IPS-18c (cell line): ENCODE data around the gene SACM1L.

Source experiments
- H3K4me3 ChIP-seq: 2 replicates; pipeline ENCODE4 v1.7.0; 2013; ENCODE audit warnings: low read depth, mild to moderate bottlenecking, low read length, moderate library complexity; ENCODE audit not compliant: insufficient read depth
- H3K9me3 ChIP-seq: one replicate; pipeline ENCODE4 v1.6.1; 2013; ENCODE audit warnings: mild to moderate bottlenecking, low read length, moderate library complexity; ENCODE audit not compliant: control insufficient read depth, insufficient read depth

The SACM1L gene

GRCh38 chr3:45771831-45772230, 82.6 kb downstream of the SACM1L start:
- H3K9me3 ChIP-seq = no peaks in the 10 kb centered on the region
- no peak overlapping the region for H3K4me3 ChIP-seq

GRCh38 chr3:45772341-45773035, 83.3 kb downstream of the SACM1L start:
- Histone ChIP-seq H3K9me3 (no peaks in the 10 kb centered on the region), H3K4me3 (no peak overlapping the region)

DNA sequence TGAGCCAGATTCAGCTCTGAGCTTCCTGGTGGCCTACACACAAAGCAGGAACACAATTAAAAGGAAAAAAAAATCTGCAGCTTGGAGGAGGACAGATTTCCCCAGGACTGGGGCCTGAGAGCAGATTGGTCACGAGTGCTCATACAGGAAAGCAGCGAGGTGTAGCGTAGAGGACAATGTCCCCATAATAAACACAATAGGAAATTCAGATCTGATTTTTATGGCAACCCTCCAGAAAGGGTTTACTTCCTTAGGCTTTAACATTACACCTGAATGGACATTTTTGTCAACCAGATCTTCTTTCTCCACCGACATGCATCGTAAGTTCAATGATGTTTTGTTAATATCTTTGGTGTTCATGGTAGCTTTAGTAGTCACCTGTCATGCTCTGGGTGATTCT, 83.9 kb downstream of the SACM1L start:
- Histone ChIP-seq H3K4me3 (no peak overlapping the region), H3K9me3 (no peaks in the 10 kb centered on the region)

- H3K9me3 ChIP-seq = no peaks in the 10 kb centered on the region
These were observed 84.7 kb downstream of the SACM1L start for GRCh38 chr3:45773714-45774449.

DNA sequence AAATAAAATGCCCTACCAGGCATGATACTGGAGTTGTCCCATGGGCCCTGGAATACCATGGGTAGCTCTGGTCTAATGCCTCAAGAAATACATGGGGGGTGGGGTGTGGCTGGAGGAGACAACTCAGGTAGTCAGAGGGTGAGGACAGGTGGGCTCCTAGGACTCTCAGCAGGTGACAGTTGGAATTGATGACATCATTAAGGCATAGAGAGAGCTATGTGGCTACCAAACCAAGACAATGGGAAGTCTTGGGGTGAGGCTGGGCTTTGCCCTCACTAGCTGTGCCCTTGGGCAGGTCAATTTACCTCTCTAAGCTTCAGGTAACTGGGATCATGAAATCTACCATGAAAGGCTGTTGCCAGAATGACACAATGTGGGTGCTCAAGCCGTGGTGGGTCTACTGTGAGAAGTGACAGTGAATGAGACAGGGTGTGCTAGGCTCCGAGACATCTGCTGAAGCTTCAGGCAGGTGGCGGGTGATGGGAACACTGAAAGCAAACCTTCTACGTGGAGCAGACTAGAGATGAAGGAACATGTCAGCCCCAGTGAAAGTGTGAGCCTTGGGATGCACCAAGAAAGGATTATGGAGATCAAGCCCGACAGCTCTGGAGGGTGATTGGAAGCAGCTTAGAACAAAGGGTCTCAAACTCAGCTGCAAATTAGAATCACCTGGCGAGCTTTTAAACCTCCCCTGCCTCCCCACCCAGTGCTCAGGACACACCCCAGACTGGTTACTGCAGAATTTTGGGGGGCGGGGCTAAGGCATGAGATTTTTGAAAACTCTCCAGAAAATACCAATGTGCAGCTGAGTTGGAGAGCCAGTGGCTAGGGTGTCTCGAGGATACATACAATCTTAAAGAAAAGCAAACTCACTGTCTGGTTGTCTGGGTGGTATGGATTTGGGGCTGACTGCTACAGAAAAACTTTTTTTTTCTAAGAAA, 85.7 kb downstream of the SACM1L start:
- no peak overlapping the region for H3K4me3 ChIP-seq
- H3K9me3 ChIP-seq = no peaks in the 10 kb centered on the region

More at GRCh38 chr3:45773714-45774449, 84.7 kb downstream of the SACM1L start:
- no peak overlapping the region for H3K4me3 ChIP-seq

- Histone ChIP-seq H3K4me3 (no peak overlapping the region), H3K9me3 (no peaks in the 10 kb centered on the region)
These were observed 86.5 kb downstream of the SACM1L start for GRCh38 chr3:45775571-45776300.

DNA sequence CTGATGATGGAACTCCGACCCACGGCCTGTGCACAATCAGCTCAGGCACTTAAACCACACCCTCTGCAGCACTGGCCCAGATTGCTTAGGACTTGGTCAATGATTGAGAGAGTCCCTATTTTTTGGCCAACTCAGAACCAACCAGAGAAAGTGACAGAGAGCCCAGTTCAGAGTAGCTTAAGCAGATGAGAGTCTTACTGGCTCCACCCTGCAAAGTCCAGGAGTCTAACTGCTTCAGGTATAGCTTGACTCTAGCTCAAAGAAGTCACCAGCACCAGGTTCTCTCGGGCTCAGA, 87.1 kb downstream of the SACM1L start:
- H3K4me3 ChIP-seq = no peak overlapping the region
- no peaks in the 10 kb centered on the region for H3K9me3 ChIP-seq

DNA sequence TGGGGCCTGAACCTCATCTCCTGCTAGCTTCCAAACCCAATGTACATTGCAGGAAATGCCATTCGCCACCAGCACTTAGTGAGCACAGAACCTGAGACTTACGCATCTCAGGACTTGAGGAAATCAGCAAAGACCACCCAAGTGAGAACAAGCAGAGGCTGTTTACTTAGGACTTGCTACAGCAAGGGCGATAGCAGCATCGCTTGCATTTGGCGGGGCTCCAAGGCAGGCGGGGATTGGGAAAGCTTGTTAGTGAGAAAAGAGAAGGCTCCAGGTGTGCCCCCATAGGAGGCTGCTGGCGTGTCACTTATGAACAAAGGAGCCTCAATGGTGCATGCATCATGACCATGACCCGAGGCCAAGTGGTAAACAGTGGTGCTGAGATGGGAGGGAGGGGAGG, 87.4 kb downstream of the SACM1L start:
- Histone ChIP-seq H3K9me3 (no peaks in the 10 kb centered on the region), H3K4me3 (no peak overlapping the region)

DNA sequence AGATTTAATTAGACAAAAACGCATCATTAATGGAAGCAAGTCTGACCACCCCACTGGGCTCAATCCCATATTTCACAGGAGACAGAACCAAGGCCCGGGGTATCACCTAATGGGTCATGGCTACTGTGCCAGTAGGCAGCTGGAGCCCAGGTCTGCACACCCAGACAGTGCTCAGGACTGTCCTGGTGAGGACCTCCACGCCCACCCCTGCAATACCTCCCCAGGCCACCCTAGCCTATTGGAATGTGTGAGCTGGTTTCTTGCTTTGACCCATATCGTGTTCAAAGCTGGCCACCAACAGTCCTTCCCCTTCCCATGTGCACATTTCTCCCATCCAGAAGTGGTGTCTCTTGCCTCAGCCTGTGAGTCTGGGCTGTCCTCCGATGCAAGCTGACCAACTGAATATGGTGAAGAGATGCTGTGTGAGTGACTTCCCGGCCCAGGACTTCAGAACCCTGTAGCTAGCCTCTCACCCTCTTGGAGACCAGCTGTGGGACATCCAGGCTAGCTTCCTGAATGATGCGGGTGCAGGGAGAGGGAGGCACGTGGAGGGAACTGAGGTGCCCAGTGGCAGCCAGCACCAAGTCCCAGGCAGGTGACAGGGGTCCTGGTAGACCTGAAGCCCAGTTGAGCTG, 88.0 kb downstream of the SACM1L start:
- Histone ChIP-seq H3K4me3 (no peak overlapping the region), H3K9me3 (no peaks in the 10 kb centered on the region)

DNA sequence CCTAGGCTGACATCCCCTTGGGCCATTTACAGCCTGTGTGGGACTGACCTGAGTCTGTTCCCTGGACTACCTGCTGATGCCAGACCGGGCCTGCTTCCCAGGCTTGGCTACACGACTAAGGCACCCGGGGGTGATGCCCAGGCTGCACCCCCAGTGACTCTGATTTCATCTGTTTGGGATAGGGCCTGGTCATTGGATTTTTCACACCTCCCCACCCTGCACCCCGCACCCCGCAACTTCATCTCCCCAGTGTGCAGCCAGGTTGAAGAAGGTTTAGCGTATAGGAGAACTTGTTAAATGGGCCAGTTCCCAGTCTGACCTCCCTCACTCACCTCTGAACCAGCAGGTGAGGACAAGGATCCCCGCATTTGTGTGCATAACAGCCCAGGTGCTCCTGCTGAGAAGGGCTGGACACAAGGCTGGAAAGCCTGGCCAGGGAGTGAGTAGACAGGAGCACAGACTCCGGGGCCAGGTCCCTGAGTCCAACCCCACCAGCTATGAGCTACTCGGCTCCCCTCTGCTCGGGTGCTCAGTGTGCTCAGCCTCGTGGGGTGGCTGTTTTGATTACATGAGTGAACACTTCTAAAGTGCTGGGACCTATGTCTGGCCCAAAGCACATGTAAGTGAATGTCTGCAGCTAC, 88.7 kb downstream of the SACM1L start:
- Histone ChIP-seq H3K4me3 (no peak overlapping the region), H3K9me3 (no peaks in the 10 kb centered on the region)

- no peaks in the 10 kb centered on the region for H3K9me3 ChIP-seq
These were observed 89.6 kb downstream of the SACM1L start for GRCh38 chr3:45778761-45779201.

GRCh38 chr3:45779746-45780735, 90.8 kb downstream of the SACM1L start:
- H3K9me3 ChIP-seq = no peaks in the 10 kb centered on the region

More at GRCh38 chr3:45778761-45779201, 89.6 kb downstream of the SACM1L start:
- no peak overlapping the region for H3K4me3 ChIP-seq

GRCh38 chr3:45781271-45781670, 92.1 kb downstream of the SACM1L start:
- no peaks in the 10 kb centered on the region for H3K9me3 ChIP-seq
- no peak overlapping the region for H3K4me3 ChIP-seq

More at GRCh38 chr3:45779746-45780735, 90.8 kb downstream of the SACM1L start:
- H3K4me3 ChIP-seq = no peak overlapping the region; the same call in 1 of the 2 replicates

DNA sequence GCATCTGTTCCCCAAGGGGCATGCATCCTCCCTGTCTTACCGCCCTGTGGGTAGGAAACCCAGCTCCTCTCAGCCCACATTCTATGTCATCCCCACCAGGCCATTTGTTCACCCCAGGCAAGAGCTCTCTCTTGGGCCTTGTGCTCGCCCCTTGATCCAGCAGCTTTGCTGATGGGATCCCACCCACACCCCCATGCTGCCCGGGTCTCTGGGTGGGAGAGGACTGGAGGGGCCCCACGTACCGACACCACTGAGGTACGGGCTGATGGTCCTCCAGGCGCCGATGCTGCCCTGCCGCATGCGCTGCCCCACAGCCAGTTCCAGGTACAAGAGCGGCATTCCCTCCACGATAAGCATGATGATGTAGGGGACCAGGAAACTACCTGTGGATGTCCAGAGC, 92.6 kb downstream of the SACM1L start:
- H3K4me3 ChIP-seq = no peak overlapping the region
- H3K9me3 ChIP-seq = no peaks in the 10 kb centered on the region

- Histone ChIP-seq H3K4me3 (no peak overlapping the region), H3K9me3 (no peaks in the 10 kb centered on the region)
These were observed 93.2 kb downstream of the SACM1L start for GRCh38 chr3:45782381-45782780.
